Testis (tissue), 3 donors: Measurements from ENCODE around the gene ZSCAN20. TPM values are rescaled to one million over a fixed set of nuclear protein-coding genes. Genes with fewer than 3 reads are reported as not detected.

ENCODE experiments used
- DNase-seq: peaks from one replicate; pipeline ENCODE4 v3.0.0-alpha.2; 2019
- H3K27ac ChIP-seq, 2 donors: fragments of 200-600 bp; sonication (generic); one replicate each; pipeline ENCODE4 v1.5.1; 2019
- H3K27me3 ChIP-seq: fragments of 200-600 bp; sonication (generic); one replicate; pipeline ENCODE4 v1.5.1; 2019
- H3K36me3 ChIP-seq: fragments of 200-600 bp; sonication (generic); one replicate; pipeline ENCODE4 v1.5.1; 2017; ENCODE audit warnings: low read depth; ENCODE audit errors: missing control alignments
- H3K4me1 ChIP-seq: fragments of 200-600 bp; sonication (generic); one replicate; pipeline ENCODE4 v1.5.1; 2019
- H3K4me3 ChIP-seq, 2 donors: fragments of 200-600 bp; sonication (generic); one replicate each; pipeline ENCODE4 v1.5.1; 2017 to 2019
- H3K9me3 ChIP-seq: fragments of 200-600 bp; sonication (generic); one replicate; pipeline ENCODE4 v1.5.1; 2017
- CTCF ChIP-seq, 3 experiments: fragments of 450-650 bp in 2 of 3; fragments of 200-600 bp in 1 of 3; sonication (generic) in 1 of 3; IDR thresholded peaks; one replicate each; pipeline ENCODE4 v1.5.1; 2016 to 2019; ENCODE audit warnings: antibody characterized with exemption in 3 of 3, mild to moderate bottlenecking in 2 of 3, moderate library complexity in 1 of 3
- POLR2A ChIP-seq: fragments of 450-650 bp; IDR thresholded peaks from one replicate; pipeline ENCODE4 v1.6.1; 2017; ENCODE audit warnings: antibody characterized with exemption, mild to moderate bottlenecking, moderate library complexity
- WGBS, 2 donors: methylation state at CpG; one replicate each; pipeline ENCODE4 v1.1.5; 2018; 5-methylcytosine and 5-hydroxymethylcytosine counted together
- intact Hi-C: fragments of 100-400 bp; cut with DNase I; formaldehyde crosslinking; loops from one replicate; pipeline ENCODE4 v1.15.1; 2023; ENCODE audit warnings: low total_unique reads
- polyA plus RNA-seq: library from polyadenylated mRNA; stranded (reverse); fragments of 350-450 nt; fragmentation: Illumina TruSeq; extraction: RNeasy Lipid Tissue Mini Kit (QIAGEN cat#74804); gene quantifications from one replicate; pipeline ENCODE4 v1.2.3, GENCODE V29; 2014; ENCODE audit warnings: low read depth, low replicate concordance; ENCODE audit not compliant: insufficient read depth
- total RNA-seq, 2 donors: library from RNA; depleted of rRNA; stranded (reverse); fragments of >200 nt; gene quantifications; one replicate each; pipeline ENCODE4 v1.2.3, GENCODE V29; 2016

The ZSCAN20 gene
- total and polyA plus RNA-seq, 3 donors from 2014 or later, result 4.5 to 10.1 (median 9.8) TPM

DNA sequence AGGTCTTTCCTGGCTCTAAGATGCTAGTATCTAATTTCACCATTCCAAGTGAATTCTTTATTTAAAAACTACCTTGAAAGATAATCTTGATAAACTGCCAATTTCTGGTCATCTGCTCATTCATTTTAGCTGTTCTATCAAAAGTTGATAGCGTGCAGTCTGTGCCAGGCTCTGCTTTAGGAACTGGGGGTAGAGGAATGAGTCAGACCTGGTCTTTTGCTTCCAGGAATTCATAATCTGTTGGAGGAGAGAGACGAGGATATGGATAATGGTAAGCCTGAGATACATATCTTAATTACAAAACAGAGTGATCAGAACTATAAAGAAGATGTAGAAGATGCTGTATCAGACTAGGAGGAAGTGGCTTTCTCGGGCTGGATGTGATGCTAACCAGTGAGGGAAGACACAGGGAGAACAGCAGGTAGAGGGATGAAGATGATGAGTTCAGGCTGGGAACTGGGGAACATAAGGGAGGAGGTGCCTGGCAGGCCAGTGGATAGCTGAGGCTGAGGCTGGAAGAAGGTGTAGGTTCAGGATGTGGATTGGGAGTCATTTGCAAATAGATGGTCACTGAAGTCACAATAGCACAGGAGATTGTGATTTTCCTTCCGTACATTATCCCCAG is 29.3 kb upstream of the ZSCAN20 start:
- no peak for DNase-seq
- 56 to 68% methylated on average over 4 of the region's 4 CpGs for WGBS, 2 donors
- Histone ChIP-seq H3K27me3 (no peaks in the 10 kb centered on the region), H3K9me3 (no peaks in the 10 kb centered on the region), H3K36me3 (no peaks in the 10 kb centered on the region), H3K27ac (no peak overlapping the region), H3K4me3 (no peak overlapping the region), H3K4me1 (peaks cover 5% of the 10 kb centered on the region)
- no peak for TF ChIP-seq CTCF (IDR thresholded peaks at IDR 0.05)
- no peak for TF ChIP-seq POLR2A
- intact Hi-C loops, result no loop called here

- Histone ChIP-seq H3K9me3 (no peaks in the 10 kb centered on the region), H3K4me3 (no peak overlapping the region), H3K4me1 (peaks cover 5% of the 10 kb centered on the region), H3K27me3 (no peaks in the 10 kb centered on the region), H3K36me3 (no peaks in the 10 kb centered on the region), H3K27ac (no peak overlapping the region)
- intact Hi-C loops, result no loop called here
- TF ChIP-seq POLR2A (no peak), CTCF (IDR thresholded peaks at IDR 0.05) (no peak)
- no peak for DNase-seq
- WGBS, 2 donors, result 32 to 33% methylated on average over 6 of the region's 6 CpGs
These were observed 28.7 kb upstream of the ZSCAN20 start for GRCh38 chr1:33443705-33444180.

- peaks cover 5% of the 10 kb centered on the region for H3K4me1 ChIP-seq
- H3K27ac ChIP-seq, result no peak overlapping the region
- 82 to 92% methylated on average over 6 of the region's 6 CpGs for WGBS, 2 donors
- TF ChIP-seq POLR2A (no peak), CTCF (IDR thresholded peaks at IDR 0.05) (no peak)
- intact Hi-C loops, result no loop called here
- H3K9me3 ChIP-seq, result no peaks in the 10 kb centered on the region
- no peaks in the 10 kb centered on the region for H3K36me3 ChIP-seq
- DNase-seq, result no peak
- H3K27me3 ChIP-seq, result no peaks in the 10 kb centered on the region
- no peak overlapping the region for H3K4me3 ChIP-seq
These were observed 27.3 kb upstream of the ZSCAN20 start for GRCh38 chr1:33445108-33445507.

- no peak overlapping the region for H3K4me3 ChIP-seq
These were observed 25.9 kb upstream of the ZSCAN20 start for GRCh38 chr1:33446590-33446989.

More at GRCh38 chr1:33446590-33446989, 25.9 kb upstream of the ZSCAN20 start:
- Histone ChIP-seq H3K9me3 (no peaks in the 10 kb centered on the region), H3K27me3 (no peaks in the 10 kb centered on the region), H3K27ac (no peak overlapping the region), H3K36me3 (no peaks in the 10 kb centered on the region), H3K4me1 (peaks cover 5% of the 10 kb centered on the region)
- no peak for DNase-seq
- WGBS, 2 donors, result 85 to 94% methylated on average over 3 of the region's 3 CpGs
- TF ChIP-seq POLR2A, result no peak
- TF ChIP-seq CTCF (IDR thresholded peaks at IDR 0.05), result no peak
- intact Hi-C loops, result no loop called here
